ENCODE results near the gene DYNLRB1. TPM values are rescaled to one million over a fixed set of nuclear protein-coding genes. Genes with fewer than 3 reads are reported as not detected.

The DYNLRB1 gene
- total and polyA plus RNA-seq, 2 of the 13 experiments (the other 11 are each of a cell fraction or from before 2014, with no cell fraction given) = 140 to 244 TPM

- no peak for TF ChIP-seq ZNF251 (CRISPR knock-in tag; IDR thresholded peaks at IDR 0.05)
- TF ChIP-seq, protein P1, sequence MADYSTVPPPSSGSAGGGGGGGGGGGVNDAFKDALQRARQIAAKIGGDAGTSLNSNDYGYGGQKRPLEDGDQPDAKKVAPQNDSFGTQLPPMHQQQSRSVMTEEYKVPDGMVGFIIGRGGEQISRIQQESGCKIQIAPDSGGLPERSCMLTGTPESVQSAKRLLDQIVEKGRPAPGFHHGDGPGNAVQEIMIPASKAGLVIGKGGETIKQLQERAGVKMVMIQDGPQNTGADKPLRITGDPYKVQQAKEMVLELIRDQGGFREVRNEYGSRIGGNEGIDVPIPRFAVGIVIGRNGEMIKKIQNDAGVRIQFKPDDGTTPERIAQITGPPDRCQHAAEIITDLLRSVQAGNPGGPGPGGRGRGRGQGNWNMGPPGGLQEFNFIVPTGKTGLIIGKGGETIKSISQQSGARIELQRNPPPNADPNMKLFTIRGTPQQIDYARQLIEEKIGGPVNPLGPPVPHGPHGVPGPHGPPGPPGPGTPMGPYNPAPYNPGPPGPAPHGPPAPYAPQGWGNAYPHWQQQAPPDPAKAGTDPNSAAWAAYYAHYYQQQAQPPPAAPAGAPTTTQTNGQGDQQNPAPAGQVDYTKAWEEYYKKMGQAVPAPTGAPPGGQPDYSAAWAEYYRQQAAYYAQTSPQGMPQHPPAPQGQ (CRISPR knock-in tag; IDR thresholded peaks at IDR 0.05; ENCODE audit: borderline replicate concordance) = no peak; the same call in 1 of the 2 replicates
- 0 out of 2 replicates have a peak, but pooled peaks have one; percentile 25 for TF ChIP-seq ZBTB37 (CRISPR knock-in tag; IDR thresholded peaks at IDR 0.05)
- TF ChIP-seq, protein P2, sequence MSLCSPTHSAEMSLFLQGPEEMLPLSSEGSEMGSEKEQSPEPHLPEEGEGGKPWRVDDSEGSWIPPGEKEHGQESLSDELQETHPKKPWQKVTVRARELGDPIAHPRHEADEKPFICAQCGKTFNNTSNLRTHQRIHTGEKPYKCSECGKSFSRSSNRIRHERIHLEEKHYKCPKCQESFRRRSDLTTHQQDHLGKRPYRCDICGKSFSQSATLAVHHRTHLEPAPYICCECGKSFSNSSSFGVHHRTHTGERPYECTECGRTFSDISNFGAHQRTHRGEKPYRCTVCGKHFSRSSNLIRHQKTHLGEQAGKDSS (CRISPR knock-in tag; IDR thresholded peaks at IDR 0.05; ENCODE audit: borderline replicate concordance, low read depth) = no peak; the same call in 1 of the 2 replicates
- TF ChIP-seq, protein P3, sequence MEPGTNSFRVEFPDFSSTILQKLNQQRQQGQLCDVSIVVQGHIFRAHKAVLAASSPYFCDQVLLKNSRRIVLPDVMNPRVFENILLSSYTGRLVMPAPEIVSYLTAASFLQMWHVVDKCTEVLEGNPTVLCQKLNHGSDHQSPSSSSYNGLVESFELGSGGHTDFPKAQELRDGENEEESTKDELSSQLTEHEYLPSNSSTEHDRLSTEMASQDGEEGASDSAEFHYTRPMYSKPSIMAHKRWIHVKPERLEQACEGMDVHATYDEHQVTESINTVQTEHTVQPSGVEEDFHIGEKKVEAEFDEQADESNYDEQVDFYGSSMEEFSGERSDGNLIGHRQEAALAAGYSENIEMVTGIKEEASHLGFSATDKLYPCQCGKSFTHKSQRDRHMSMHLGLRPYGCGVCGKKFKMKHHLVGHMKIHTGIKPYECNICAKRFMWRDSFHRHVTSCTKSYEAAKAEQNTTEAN (CRISPR knock-in tag; conservative IDR thresholded peaks at IDR 0.05) = no peak
- peak; percentile 67; the same call in 1 of the 2 replicates for TF ChIP-seq TARDBP (CRISPR knock-in tag; IDR thresholded peaks at IDR 0.05)
- TF ChIP-seq HMGXB3 (CRISPR knock-in tag; IDR thresholded peaks at IDR 0.05; ENCODE audit: borderline replicate concordance) = peak; percentile 31; the same call in 1 of the 2 replicates
- TF ChIP-seq PLRG1 (conservative IDR thresholded peaks at IDR 0.05) = no peak
- TF ChIP-seq, protein P4, sequence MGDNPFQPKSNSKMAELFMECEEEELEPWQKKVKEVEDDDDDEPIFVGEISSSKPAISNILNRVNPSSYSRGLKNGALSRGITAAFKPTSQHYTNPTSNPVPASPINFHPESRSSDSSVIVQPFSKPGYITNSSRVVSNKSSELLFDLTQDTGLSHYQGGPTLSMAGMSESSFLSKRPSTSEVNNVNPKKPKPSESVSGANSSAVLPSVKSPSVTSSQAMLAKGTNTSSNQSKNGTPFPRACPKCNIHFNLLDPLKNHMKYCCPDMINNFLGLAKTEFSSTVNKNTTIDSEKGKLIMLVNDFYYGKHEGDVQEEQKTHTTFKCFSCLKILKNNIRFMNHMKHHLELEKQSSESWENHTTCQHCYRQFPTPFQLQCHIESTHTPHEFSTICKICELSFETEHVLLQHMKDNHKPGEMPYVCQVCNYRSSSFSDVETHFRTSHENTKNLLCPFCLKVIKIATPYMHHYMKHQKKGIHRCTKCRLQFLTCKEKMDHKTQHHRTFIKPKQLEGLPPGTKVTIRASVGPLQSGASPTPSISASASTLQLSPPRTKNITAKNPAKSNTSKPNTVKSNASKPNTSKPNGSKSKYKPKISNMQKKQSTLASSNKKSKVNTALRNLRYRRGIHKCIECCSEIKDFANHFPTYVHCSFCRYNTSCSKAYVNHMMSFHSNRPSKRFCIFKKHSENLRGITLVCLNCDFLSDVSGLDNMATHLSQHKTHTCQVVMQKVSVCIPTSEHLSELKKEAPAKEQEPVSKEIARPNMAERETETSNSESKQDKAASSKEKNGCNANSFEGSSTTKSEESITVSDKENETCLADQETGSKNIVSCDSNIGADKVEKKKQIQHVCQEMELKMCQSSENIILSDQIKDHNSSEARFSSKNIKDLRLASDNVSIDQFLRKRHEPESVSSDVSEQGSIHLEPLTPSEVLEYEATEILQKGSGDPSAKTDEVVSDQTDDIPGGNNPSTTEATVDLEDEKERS (CRISPR knock-in tag; IDR thresholded peaks at IDR 0.05) = peak; percentile 80; the same call in 1 of the 2 replicates
- no peak for TF ChIP-seq ESRRA (CRISPR knock-in tag; IDR thresholded peaks at IDR 0.05; ENCODE audit: low read depth)
- TF ChIP-seq TRIM22 (IDR thresholded peaks at IDR 0.05) = no peak
These were observed 7.0 kb downstream of the DYNLRB1 start (continued) for GRCh38 chr20:34522969-34523871.

All from HepG2 (cell line).